Measurements from ENCODE around the gene TMPRSS7.

- TF ChIP-seq, protein P1, sequence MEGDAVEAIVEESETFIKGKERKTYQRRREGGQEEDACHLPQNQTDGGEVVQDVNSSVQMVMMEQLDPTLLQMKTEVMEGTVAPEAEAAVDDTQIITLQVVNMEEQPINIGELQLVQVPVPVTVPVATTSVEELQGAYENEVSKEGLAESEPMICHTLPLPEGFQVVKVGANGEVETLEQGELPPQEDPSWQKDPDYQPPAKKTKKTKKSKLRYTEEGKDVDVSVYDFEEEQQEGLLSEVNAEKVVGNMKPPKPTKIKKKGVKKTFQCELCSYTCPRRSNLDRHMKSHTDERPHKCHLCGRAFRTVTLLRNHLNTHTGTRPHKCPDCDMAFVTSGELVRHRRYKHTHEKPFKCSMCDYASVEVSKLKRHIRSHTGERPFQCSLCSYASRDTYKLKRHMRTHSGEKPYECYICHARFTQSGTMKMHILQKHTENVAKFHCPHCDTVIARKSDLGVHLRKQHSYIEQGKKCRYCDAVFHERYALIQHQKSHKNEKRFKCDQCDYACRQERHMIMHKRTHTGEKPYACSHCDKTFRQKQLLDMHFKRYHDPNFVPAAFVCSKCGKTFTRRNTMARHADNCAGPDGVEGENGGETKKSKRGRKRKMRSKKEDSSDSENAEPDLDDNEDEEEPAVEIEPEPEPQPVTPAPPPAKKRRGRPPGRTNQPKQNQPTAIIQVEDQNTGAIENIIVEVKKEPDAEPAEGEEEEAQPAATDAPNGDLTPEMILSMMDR (IDR thresholded peaks at IDR 0.05 in 8 of 11, conservative IDR thresholded peaks at IDR 0.05 in 3 of 11): no peak
- TF ChIP-seq POLR2AphosphoS5 (IDR thresholded peaks at IDR 0.05): no peak
These were observed 80.1 kb downstream of the TMPRSS7 start for GRCh38 chr3:112114576-112115160.
